H1 (cell line): ENCODE data around the gene B3GALT6. TPM values are rescaled to one million over a fixed set of nuclear protein-coding genes. Genes with fewer than 3 reads are reported as not detected.

Source experiments
- ZNF274 ChIP-seq: IDR thresholded peaks from 2 replicates; pipeline ENCODE4 v1.7.0; 2012; ENCODE audit warnings: low read length, borderline replicate concordance; ENCODE audit errors: extremely low read depth
- polyA plus RNA-seq, 7 experiments: library from polyadenylated mRNA; depleted of rRNA in 3 of 7; stranded (reverse) in 5 of 7; unstranded in 2 of 7; fragments of >200 nt in 5 of 7; fragments of 200-250 nt in 2 of 7; gene quantifications; 1 replicate in 5 of 7; 2 replicates in 1 of 7; 4 replicates in 1 of 7; pipeline versions ENCODE4 v1.2.1 to v1.2.3, GENCODE V29; 2011 to 2013; ENCODE audit warnings: missing spikeins in 2 of 7, mixed read lengths in 2 of 7
- total RNA-seq: library from RNA; stranded (reverse); fragmentation: NEBNext Ultra II Directional; extraction: Animal tissue kit (Norgen Biotek cat#: 25700); gene quantifications from 2 replicates; pipeline ENCODE4 v1.2.1, GENCODE V29; 2021

B3GALT6 gene
- total and polyA plus RNA-seq, 2 of the 8 experiments (the other 6 are each of a cell fraction or from before 2014, with no cell fraction given): 18.4 to 20.4 TPM

GRCh38 chr1:1203561-1204424 is 28.2 kb upstream of the B3GALT6 start (continued):
- TF ChIP-seq ZNF274: no peak
- TF ChIP-seq, all 59 proteins: peak for 0
